Naive thymus-derived CD8-positive, alpha-beta T cell (primary cell): Measurements from ENCODE around the gene SNTB2. TPM values are rescaled to one million over a fixed set of nuclear protein-coding genes. Genes with fewer than 3 reads are reported as not detected.

ENCODE experiments used
- ATAC-seq, 2 donors: fragments of 150-1000 bp; cut with Tn5 transposase in 1 of 2; sonication (Bioruptor Pico), chemical (Tn5 transposase) in 1 of 2; 1 replicate in 1 of 2; 2 replicates in 1 of 2; pipeline ENCODE4 v1.10.0; 2021; ENCODE audit warnings: mild to moderate bottlenecking in 2 of 2, moderate library complexity in 2 of 2
- POLR2A ChIA-PET: fragments of 350-600 bp; sonication (Branson Sonifier 250); formaldehyde crosslinking; loops from one replicate; lab custom pipeline; 2021; ENCODE audit warnings: antibody characterized with exemption; lab: Charles Lee
- DNase-seq, 10 donors: peaks; one replicate each; pipeline versions ENCODE4 v3.0.0 to v3.0.0-alpha.2; 2020 to 2022
- H3K27ac Mint-ChIP-seq, 10 donors: one replicate each; pipeline ENCODE4 v1.8.0; 2020 to 2022; ENCODE audit warnings: mild to moderate bottlenecking in 10 of 10, mixed read lengths in 10 of 10, moderate library complexity in 4 of 10, inconsistent platforms in 1 of 10
- H3K27me3 Mint-ChIP-seq, 5 donors: one replicate each; pipeline ENCODE4 v1.8.0; 2021 to 2022; ENCODE audit warnings: mixed read lengths in 5 of 5
- H3K36me3 Mint-ChIP-seq, 3 donors: one replicate each; pipeline ENCODE4 v1.8.0; 2020 to 2022; ENCODE audit warnings: mixed read lengths in 3 of 3, mild to moderate bottlenecking in 2 of 3, inconsistent platforms in 1 of 3
- H3K4me1 Mint-ChIP-seq, 4 donors: one replicate each; pipeline ENCODE4 v1.8.0; 2021 to 2022; ENCODE audit warnings: mixed read lengths in 4 of 4
- H3K4me3 Mint-ChIP-seq, 10 donors: one replicate each; pipeline ENCODE4 v1.8.0; 2020 to 2022; ENCODE audit warnings: mild to moderate bottlenecking in 10 of 10, mixed read lengths in 10 of 10, moderate library complexity in 6 of 10, inconsistent platforms in 1 of 10
- H3K9me3 Mint-ChIP-seq, 9 donors: one replicate each; pipeline ENCODE4 v1.8.0; 2020 to 2022; ENCODE audit warnings: mixed read lengths in 9 of 9, mild to moderate bottlenecking in 3 of 9, inconsistent platforms in 1 of 9, moderate library complexity in 1 of 9
- polyA plus RNA-seq, 3 donors: library from polyadenylated mRNA; unstranded; fragments of 300-500 nt; fragmentation: Illumina TruSeq; gene quantifications; one replicate each; pipeline ENCODE4 v1.2.3, GENCODE V29; 2021
- total RNA-seq, 8 experiments: library from RNA in 2 of 8; stranded (reverse) in 2 of 8; gene quantifications; one replicate each; pipeline ENCODE4 v1.2.3 and lab custom pipeline; 2021 to 2026

Gene SNTB2
- total and polyA plus RNA-seq, 5 experiments from 2014 or later: 3.7 to 15.0 (median 11.0) TPM

DNA sequence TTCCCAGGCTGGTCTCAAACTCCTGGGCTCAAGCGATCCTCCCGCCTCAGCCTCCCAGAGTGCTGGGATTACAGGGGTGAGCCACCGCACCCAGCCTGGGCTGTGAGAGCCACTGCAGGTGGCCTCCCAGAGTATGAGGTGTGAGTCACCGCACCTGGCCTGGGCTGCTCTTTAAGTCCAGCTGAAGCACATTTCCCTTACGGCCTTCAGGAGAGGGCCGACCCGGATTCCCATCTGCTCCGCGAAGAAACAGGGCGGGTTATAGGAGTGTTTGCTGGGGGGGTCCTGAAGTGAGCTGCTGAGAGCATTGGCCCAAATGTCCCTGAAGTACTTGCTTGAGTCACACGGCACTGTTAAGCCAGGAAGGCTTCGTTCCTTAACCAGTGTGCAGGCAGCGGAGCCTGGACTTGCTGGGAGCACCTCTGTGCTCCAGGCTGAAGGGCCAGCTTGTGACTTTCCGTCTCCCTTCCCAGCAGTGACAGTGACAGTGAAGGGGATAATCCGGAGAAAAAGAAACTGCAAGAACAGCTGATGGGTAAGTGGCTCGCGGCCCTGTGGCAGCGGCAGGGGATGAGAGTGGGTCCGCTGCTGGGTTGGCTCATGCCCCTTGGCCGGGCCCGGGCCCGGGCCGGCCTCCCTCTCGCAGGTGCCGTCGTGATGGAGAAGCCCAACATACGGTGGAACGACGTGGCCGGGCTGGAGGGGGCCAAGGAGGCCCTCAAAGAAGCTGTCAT, 131.4 kb downstream of the SNTB2 start:
- Mint-ChIP-seq H3K4me1 (peaks cover 10 to 31% (median 18%) of the 10 kb centered on the region in 4 donors), H3K9me3 (no peaks in the 10 kb centered on the region), H3K27me3 (no peaks in the 10 kb centered on the region), H3K27ac (no peak overlapping the region), H3K4me3 (no peak overlapping the region), H3K36me3 (peaks cover 0 to 79% (median 9%) of the 10 kb centered on the region in 3 donors)
- DNase-seq (no peak), ATAC-seq (no peak)
- POLR2A ChIA-PET: interaction anchor here (0.7 to 5.3 kb wide), 2 partner anchors 10 to 35 kb away, joined by 8 to 31 read pairs; partner anchors contain the start of gene PDF

GRCh38 chr16:69318911-69319289, 131.9 kb downstream of the SNTB2 start:
- no peak for DNase-seq
- ATAC-seq: no peak
- H3K36me3 Mint-ChIP-seq: peaks cover 0 to 79% (median 9%) of the 10 kb centered on the region in 3 donors
- H3K9me3 Mint-ChIP-seq: no peaks in the 10 kb centered on the region
- H3K27ac Mint-ChIP-seq: peak overlapping the region in 1 of 10 donors; percentile 48
- H3K27me3 Mint-ChIP-seq: no peaks in the 10 kb centered on the region
- no peak overlapping the region for H3K4me3 Mint-ChIP-seq
- POLR2A ChIA-PET: interaction anchor here (5.3 kb wide), 1 partner anchor 9 kb away, joined by 31 read pairs; the partner anchor contains the start of gene PDF
- peaks cover 5 to 27% (median 15%) of the 10 kb centered on the region in 4 donors for H3K4me1 Mint-ChIP-seq

GRCh38 chr16:69319381-69319780, 132.4 kb downstream of the SNTB2 start:
- Mint-ChIP-seq H3K9me3 (no peaks in the 10 kb centered on the region), H3K36me3 (peaks cover 0 to 79% (median 9%) of the 10 kb centered on the region in 3 donors), H3K27ac (peak overlapping the region in 1 of 10 donors; percentile 85), H3K27me3 (no peaks in the 10 kb centered on the region), H3K4me3 (no peak overlapping the region), H3K4me1 (peaks cover 2 to 27% (median 14%) of the 10 kb centered on the region in 4 donors)
- ATAC-seq: no peak
- DNase-seq: no peak
- POLR2A ChIA-PET: interaction anchor here (5.3 kb wide), 1 partner anchor 9 kb away, joined by 31 read pairs; the partner anchor contains the start of gene PDF

- H3K36me3 Mint-ChIP-seq: peaks cover 0 to 78% (median 9%) of the 10 kb centered on the region in 3 donors
- H3K4me1 Mint-ChIP-seq: peaks cover 4 to 30% (median 15%) of the 10 kb centered on the region in 4 donors
- POLR2A ChIA-PET: interaction anchor here (5.3 kb wide), 1 partner anchor 8 kb away, joined by 31 read pairs; the partner anchor contains the start of gene PDF
- H3K27me3 Mint-ChIP-seq: no peaks in the 10 kb centered on the region
- DNase-seq (no peak), ATAC-seq (no peak)
- no peak overlapping the region for H3K4me3 Mint-ChIP-seq
- no peaks in the 10 kb centered on the region for H3K9me3 Mint-ChIP-seq
- no peak overlapping the region for H3K27ac Mint-ChIP-seq
These were observed 133.1 kb downstream of the SNTB2 start for GRCh38 chr16:69319826-69320739.

DNA sequence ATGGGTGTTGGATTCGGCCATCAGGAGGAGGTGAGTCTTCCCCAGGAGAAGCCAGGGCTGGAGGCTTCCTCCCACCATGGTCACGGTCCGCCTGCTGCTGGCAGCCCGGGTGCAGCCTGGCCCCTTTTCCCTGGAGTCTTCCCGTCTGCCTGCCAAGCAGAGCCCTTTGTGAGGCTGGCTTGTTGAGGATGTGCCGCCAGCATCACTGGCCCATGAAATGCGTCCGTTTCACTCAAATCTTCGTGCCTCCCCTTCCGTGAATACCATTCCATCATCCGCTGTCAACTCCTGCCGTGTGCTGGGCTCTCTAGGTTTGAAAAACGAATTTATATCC, 133.7 kb downstream of the SNTB2 start:
- POLR2A ChIA-PET: interaction anchor here (0.9 kb wide), 1 partner anchor 9 kb away, joined by 3 read pairs; the partner anchor contains the start of gene PDF
- DNase-seq (no peak), ATAC-seq (no peak)
- H3K4me1 Mint-ChIP-seq: peaks cover 5 to 33% (median 15%) of the 10 kb centered on the region in 4 donors
- H3K4me3 Mint-ChIP-seq: no peak overlapping the region
- H3K9me3 Mint-ChIP-seq: no peaks in the 10 kb centered on the region
- no peaks in the 10 kb centered on the region for H3K27me3 Mint-ChIP-seq
- peak overlapping the region in 3 of 10 donors; percentile 42 to 71 (median 62) for H3K27ac Mint-ChIP-seq
- peaks cover 0 to 82% (median 9%) of the 10 kb centered on the region in 3 donors for H3K36me3 Mint-ChIP-seq

DNA sequence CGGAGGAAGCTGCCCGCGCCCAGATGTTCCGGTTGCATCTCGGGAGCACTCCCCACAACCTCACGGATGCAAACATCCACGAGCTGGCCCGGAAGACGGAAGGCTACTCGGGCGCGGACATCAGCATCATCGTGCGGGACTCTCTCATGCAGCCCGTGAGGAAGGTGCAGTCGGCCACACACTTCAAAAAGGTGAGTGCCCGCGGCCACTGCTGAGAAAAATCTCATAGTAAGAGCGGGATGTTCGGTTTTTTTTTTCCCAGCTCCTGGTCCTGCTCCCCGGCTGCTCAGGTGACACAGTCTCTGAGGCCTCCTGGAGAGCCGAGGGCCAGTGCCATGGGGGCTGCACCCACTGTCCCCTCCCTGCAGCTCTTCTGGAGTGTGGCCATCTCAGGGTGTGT, 134.1 kb downstream of the SNTB2 start:
- POLR2A ChIA-PET: interaction anchor here (0.9 kb wide), 1 partner anchor 9 kb away, joined by 3 read pairs; the partner anchor contains the start of gene PDF
- ATAC-seq: no peak
- no peaks in the 10 kb centered on the region for H3K9me3 Mint-ChIP-seq
- peak overlapping the region in 3 of 10 donors; percentile 42 to 71 (median 62) for H3K27ac Mint-ChIP-seq
- H3K4me1 Mint-ChIP-seq: peaks cover 9 to 36% (median 17%) of the 10 kb centered on the region in 4 donors
- no peaks in the 10 kb centered on the region for H3K27me3 Mint-ChIP-seq
- H3K36me3 Mint-ChIP-seq: peaks cover 0 to 82% (median 9%) of the 10 kb centered on the region in 3 donors
- H3K4me3 Mint-ChIP-seq: no peak overlapping the region
- no peak for DNase-seq

DNA sequence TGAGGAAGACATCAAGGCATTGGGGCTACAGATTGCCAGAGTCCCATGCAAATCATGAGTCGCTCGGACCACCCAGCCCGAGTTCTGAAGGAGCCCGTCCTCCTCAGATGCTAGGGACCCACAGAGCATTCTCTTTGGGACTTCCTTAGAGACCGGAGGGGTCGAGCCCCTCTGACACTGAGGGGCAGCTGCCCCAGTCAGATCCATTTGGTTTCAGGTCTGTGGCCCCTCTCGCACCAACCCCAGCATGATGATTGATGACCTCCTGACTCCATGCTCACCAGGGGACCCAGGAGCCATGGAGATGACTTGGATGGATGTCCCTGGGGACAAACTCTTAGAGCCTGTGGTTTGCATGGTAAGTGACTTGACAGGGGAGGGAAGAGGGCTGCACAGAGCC, 135.4 kb downstream of the SNTB2 start:
- ATAC-seq (no peak), DNase-seq (no peak)
- POLR2A ChIA-PET: no interaction called here
- Mint-ChIP-seq H3K9me3 (no peaks in the 10 kb centered on the region), H3K4me1 (peaks cover 12 to 44% (median 28%) of the 10 kb centered on the region in 4 donors), H3K27ac (peak overlapping the region in 1 of 10 donors; percentile 62), H3K27me3 (no peaks in the 10 kb centered on the region), H3K4me3 (no peak overlapping the region), H3K36me3 (peaks cover 0 to 84% (median 10%) of the 10 kb centered on the region in 3 donors)

DNA sequence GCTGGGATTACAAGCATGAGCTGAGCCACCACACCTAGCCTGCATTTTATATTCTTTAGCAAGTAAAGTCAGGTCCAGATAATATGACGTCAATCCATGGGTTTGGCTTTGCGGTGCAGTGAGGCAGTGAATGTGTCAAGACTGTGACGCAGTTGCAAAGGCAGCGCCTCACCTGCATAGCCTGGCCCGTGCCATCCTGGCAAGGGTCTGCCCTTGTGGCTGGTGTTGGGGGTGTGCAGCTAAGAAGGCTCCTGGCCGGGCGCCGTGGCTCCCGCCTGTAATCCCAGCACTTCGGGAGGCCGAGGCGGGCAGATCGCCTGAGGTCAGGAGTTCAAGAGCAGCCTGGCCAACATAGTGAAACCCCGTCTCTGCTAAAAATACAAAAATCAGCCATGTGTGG, 136.5 kb downstream of the SNTB2 start:
- no peak overlapping the region for H3K4me3 Mint-ChIP-seq
- POLR2A ChIA-PET: interaction anchor here (0.6 to 1.8 kb wide), 4 partner anchors 10 to 145 kb away, joined by 3 to 7 read pairs (median 4); no protein-coding TSS in a partner anchor

GRCh38 chr16:69324013-69324531, 137.1 kb downstream of the SNTB2 start:
- Mint-ChIP-seq H3K9me3 (no peaks in the 10 kb centered on the region), H3K27ac (peak overlapping the region in 1 of 10 donors; percentile 53), H3K4me3 (no peak overlapping the region), H3K27me3 (no peaks in the 10 kb centered on the region), H3K4me1 (peaks cover 15 to 53% (median 42%) of the 10 kb centered on the region in 4 donors), H3K36me3 (peaks cover 0 to 80% (median 10%) of the 10 kb centered on the region in 3 donors)
- POLR2A ChIA-PET: interaction anchor here (1.4 to 1.8 kb wide), 2 partner anchors 10 to 11 kb away, joined by 3 to 5 read pairs; no protein-coding TSS in a partner anchor
- ATAC-seq (no peak), DNase-seq (no peak)

More for the DNA sequence above, 136.5 kb downstream of the SNTB2 start:
- H3K4me1 Mint-ChIP-seq: peaks cover 14 to 48% (median 36%) of the 10 kb centered on the region in 4 donors
- peak overlapping the region in 1 of 10 donors; percentile 88 for H3K27ac Mint-ChIP-seq
- no peak for DNase-seq
- H3K27me3 Mint-ChIP-seq: no peaks in the 10 kb centered on the region
- no peaks in the 10 kb centered on the region for H3K9me3 Mint-ChIP-seq
- no peak for ATAC-seq
- H3K36me3 Mint-ChIP-seq: peaks cover 0 to 85% (median 10%) of the 10 kb centered on the region in 3 donors

- POLR2A ChIA-PET: interaction anchor here (1.8 kb wide), 1 partner anchor 12 kb away, joined by 5 read pairs; no protein-coding TSS in a partner anchor
- Mint-ChIP-seq H3K4me3 (peak overlapping the region in 1 of 10 donors; percentile 7), H3K36me3 (peaks cover 0 to 73% (median 6%) of the 10 kb centered on the region in 3 donors), H3K27me3 (no peaks in the 10 kb centered on the region), H3K4me1 (peaks cover 13 to 54% (median 47%) of the 10 kb centered on the region in 4 donors), H3K9me3 (no peaks in the 10 kb centered on the region), H3K27ac (peak overlapping the region in 6 of 10 donors; percentile 5 to 83 (median 44))
- DNase-seq (no peak), ATAC-seq (no peak)
These were observed 137.8 kb downstream of the SNTB2 start for GRCh38 chr16:69324585-69325253.

DNA sequence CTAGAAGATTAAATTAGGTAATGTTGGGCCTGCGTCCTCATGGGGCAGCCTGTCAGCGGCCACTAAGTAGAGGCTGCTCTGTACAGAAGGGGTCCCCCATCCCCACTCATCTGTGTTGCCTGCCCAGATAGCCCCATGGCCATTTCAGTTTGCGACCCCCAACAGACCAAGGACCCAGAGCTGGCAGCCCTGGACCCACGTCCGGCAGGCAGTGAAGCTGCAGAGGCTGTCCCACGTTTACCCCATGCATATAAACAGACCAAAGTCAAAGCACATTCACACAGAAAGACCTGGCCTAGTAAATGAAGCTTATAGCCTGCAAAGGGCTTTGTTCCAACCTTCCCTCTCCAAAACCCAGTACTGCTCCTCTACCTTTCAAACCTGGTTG, 138.8 kb downstream of the SNTB2 start:
- H3K4me3 Mint-ChIP-seq: peak overlapping the region in 6 of 10 donors; percentile 12 to 34 (median 26)
- no peaks in the 10 kb centered on the region for H3K27me3 Mint-ChIP-seq
- peaks cover 13 to 56% (median 48%) of the 10 kb centered on the region in 4 donors for H3K4me1 Mint-ChIP-seq
- no peaks in the 10 kb centered on the region for H3K9me3 Mint-ChIP-seq
- ATAC-seq (no peak), DNase-seq (no peak)
- POLR2A ChIA-PET: interaction anchor here (0.8 to 5.8 kb wide), 4 partner anchors 9 to 15 kb away, joined by 4 to 31 read pairs (median 4); no protein-coding TSS in a partner anchor
- peaks cover 0 to 69% (median 5%) of the 10 kb centered on the region in 3 donors for H3K36me3 Mint-ChIP-seq
- H3K27ac Mint-ChIP-seq: peak overlapping the region in 6 of 10 donors; percentile 11 to 63 (median 54)
